GM12874 (cell line): ENCODE data around the gene OR51Q1.

Experiments used
- CTCF ChIP-seq: IDR thresholded peaks from 2 replicates; pipeline ENCODE4 v1.5.1; 2011; ENCODE audit warnings: low read depth, mild to moderate bottlenecking, control low read depth, low read length, moderate library complexity; ENCODE audit not compliant: insufficient read depth

OR51Q1 gene

GRCh38 chr11:5405173-5405572 is 16.7 kb upstream of the OR51Q1 start:
- TF ChIP-seq CTCF = no peak

- no peak for TF ChIP-seq CTCF
Measured at GRCh38 chr11:5420993-5421392, 918 bp upstream of the OR51Q1 start.

GRCh38 chr11:5423131-5423530 is 1.2 kb downstream of the OR51Q1 start:
- no peak for TF ChIP-seq CTCF

- no peak for TF ChIP-seq CTCF
Measured at GRCh38 chr11:5441414-5441813, 19.5 kb downstream of the OR51Q1 start, which contains the start of gene OR51I1. TSS of gene OR51I1 (minus strand) at chr11:5441514. CDS start at chr11:5441514, 0 bp downstream.

GRCh38 chr11:5443835-5444393 is 22.0 kb downstream of the OR51Q1 start:
- no peak for TF ChIP-seq CTCF

- no peak for TF ChIP-seq CTCF
Measured at GRCh38 chr11:5449023-5449422, 27.1 kb downstream of the OR51Q1 start, which contains the start of gene OR51I2. TSS of gene OR51I2 (plus strand) at chr11:5449323. CDS start at chr11:5453489, 4,166 bp downstream.

- TF ChIP-seq CTCF = no peak
Measured at GRCh38 chr11:5449432-5449831, 27.5 kb downstream of the OR51Q1 start.
